GM12864 (cell line): ENCODE results near the gene NUAK2.
"Not testable (repeated sequence)": the region's sequence is repeated elsewhere in the genome, so short reads cannot be mapped to it uniquely, and the experiment has no call there.

Source experiments
- DNase-seq: peaks from one replicate; pipeline ENCODE4 v3.0.0-alpha.2; 2011; ENCODE audit warnings: low read depth
- H3K4me3 ChIP-seq: 2 replicates; pipeline ENCODE4 v1.5.1; 2011; ENCODE audit warnings: mild to moderate bottlenecking, low read depth, low read length, control low read depth
- CTCF ChIP-seq: IDR thresholded peaks from 2 replicates; pipeline ENCODE4 v1.5.1; 2011; ENCODE audit warnings: low read depth, mild to moderate bottlenecking, moderate library complexity, low read length, control low read depth, inconsistent platforms; ENCODE audit errors: missing control alignments

NUAK2 gene

GRCh38 chr1:205303247-205303888, 18.2 kb downstream of the NUAK2 start:
- no peak overlapping the region for H3K4me3 ChIP-seq
- no peak for TF ChIP-seq CTCF
- no peak for DNase-seq

- no peak for TF ChIP-seq CTCF
- no peak overlapping the region for H3K4me3 ChIP-seq
- no peak for DNase-seq
Observed at GRCh38 chr1:205301842-205302588, 19.5 kb downstream of the NUAK2 start.

GRCh38 chr1:205301205-205301821, 20.2 kb downstream of the NUAK2 start:
- H3K4me3 ChIP-seq, result no peak overlapping the region
- DNase-seq, result no peak
- no peak for TF ChIP-seq CTCF

- TF ChIP-seq CTCF, result no peak
- DNase-seq, result no peak
- no peak overlapping the region for H3K4me3 ChIP-seq
Observed at GRCh38 chr1:205300149-205300548, 21.4 kb downstream of the NUAK2 start.

- no peak for TF ChIP-seq CTCF
- DNase-seq, result no peak
- no peak overlapping the region for H3K4me3 ChIP-seq
Observed at GRCh38 chr1:205298191-205298994, 23.2 kb downstream of the NUAK2 start.

- not testable (repeated sequence) for H3K4me3 ChIP-seq, DNase-seq
Observed at GRCh38 chr1:205297546-205298177, 23.9 kb downstream of the NUAK2 start.

- no peak for TF ChIP-seq CTCF
- DNase-seq, result no peak
- no peak overlapping the region for H3K4me3 ChIP-seq
Observed at GRCh38 chr1:205296154-205296553, 25.4 kb downstream of the NUAK2 start.
